Cardiac muscle cell (in vitro differentiated cells and primary cell): ENCODE measurements around the gene UBE2U. TPM values are rescaled to one million over a fixed set of nuclear protein-coding genes. Genes with fewer than 3 reads are reported as not detected.

Source experiments
- DNase-seq, 2 donors: peaks; one replicate each; pipeline versions ENCODE4 v3.0.0 to v3.0.0-alpha.2; 2010 to 2017; ENCODE audit warnings: low read depth in 1 of 2, low spot score in 1 of 2
- H3K27ac ChIP-seq: fragments of 200-600 bp; sonication (generic); 2 replicates; pipeline ENCODE4 v1.5.1; 2016
- H3K27me3 ChIP-seq: fragments of 200-600 bp; sonication (generic); 2 replicates; pipeline ENCODE4 v1.6.0; 2016; ENCODE audit warnings: control low read depth
- H3K36me3 ChIP-seq: fragments of 200-600 bp; sonication (generic); 2 replicates; pipeline ENCODE4 v1.5.1; 2016; ENCODE audit warnings: control low read depth
- H3K4me1 ChIP-seq: fragments of 200-600 bp; sonication (generic); 2 replicates; pipeline ENCODE4 v1.8.1; 2017; ENCODE audit warnings: low read depth, mild to moderate bottlenecking, mixed run types
- H3K4me3 ChIP-seq: fragments of 200-600 bp; sonication (generic); 2 replicates; pipeline ENCODE4 v1.5.1; 2016; ENCODE audit warnings: mild to moderate bottlenecking
- H3K9me3 ChIP-seq: fragments of 200-600 bp; sonication (generic); 2 replicates; pipeline ENCODE4 v1.5.1; 2017; ENCODE audit warnings: low read depth, mild to moderate bottlenecking, control low read depth
- CTCF ChIP-seq: IDR thresholded peaks from 2 replicates; pipeline ENCODE4 v1.5.1; 2012; ENCODE audit warnings: low read depth, mild to moderate bottlenecking, low read length
- polyA plus RNA-seq: library from polyadenylated mRNA; unstranded; fragments of >200 nt; fragmentation: Nextera tagmentation; extraction: Ambion mirVana; gene quantifications from 2 replicates; pipeline ENCODE4 v1.2.1, GENCODE V29; 2016
- total RNA-seq: library from RNA; depleted of rRNA; stranded (reverse); fragments of >200 nt; gene quantifications from 2 replicates; pipeline ENCODE4 v1.2.3, GENCODE V29; 2016

Gene UBE2U
- total and polyA plus RNA-seq, 2 experiments from 2014 or later, result not detected

GRCh38 chr1:64269558-64269884, 66.1 kb downstream of the UBE2U start:
- H3K9me3 ChIP-seq, result no peaks in the 10 kb centered on the region
- no peak for TF ChIP-seq CTCF
- H3K4me3 ChIP-seq, result no peak overlapping the region
- H3K27ac ChIP-seq, result no peak overlapping the region
- no peak for DNase-seq
- peaks cover 9% of the 10 kb centered on the region for H3K4me1 ChIP-seq
- H3K36me3 ChIP-seq, result no peaks in the 10 kb centered on the region
- H3K27me3 ChIP-seq, result peaks cover 10% of the 10 kb centered on the region

GRCh38 chr1:64280001-64280400, 76.6 kb downstream of the UBE2U start:
- H3K27ac ChIP-seq, result no peak overlapping the region
- TF ChIP-seq CTCF, result no peak
- no peaks in the 10 kb centered on the region for H3K4me1 ChIP-seq
- H3K36me3 ChIP-seq, result no peaks in the 10 kb centered on the region
- no peaks in the 10 kb centered on the region for H3K27me3 ChIP-seq
- DNase-seq, result no peak
- H3K9me3 ChIP-seq, result no peaks in the 10 kb centered on the region
- H3K4me3 ChIP-seq, result no peak overlapping the region

- no peaks in the 10 kb centered on the region for H3K27me3 ChIP-seq
- H3K27ac ChIP-seq, result no peak overlapping the region
- no peak for TF ChIP-seq CTCF
- DNase-seq, result peak in 1 of 2 donors; percentile 12
- no peaks in the 10 kb centered on the region for H3K9me3 ChIP-seq
- H3K4me1 ChIP-seq, result no peaks in the 10 kb centered on the region
- no peaks in the 10 kb centered on the region for H3K36me3 ChIP-seq
- H3K4me3 ChIP-seq, result no peak overlapping the region
Measured at GRCh38 chr1:64282351-64282750, 78.9 kb downstream of the UBE2U start.

- H3K36me3 ChIP-seq, result no peaks in the 10 kb centered on the region
- no peak overlapping the region for H3K4me3 ChIP-seq
- no peaks in the 10 kb centered on the region for H3K4me1 ChIP-seq
- no peak overlapping the region for H3K27ac ChIP-seq
- H3K9me3 ChIP-seq, result no peaks in the 10 kb centered on the region
- H3K27me3 ChIP-seq, result no peaks in the 10 kb centered on the region
- no peak for TF ChIP-seq CTCF
- DNase-seq, result no peak
Measured at GRCh38 chr1:64287071-64287470, 83.6 kb downstream of the UBE2U start.

- H3K4me1 ChIP-seq, result no peaks in the 10 kb centered on the region
- H3K27me3 ChIP-seq, result no peaks in the 10 kb centered on the region
- no peak for TF ChIP-seq CTCF
- no peaks in the 10 kb centered on the region for H3K36me3 ChIP-seq
- DNase-seq, result no peak
- no peaks in the 10 kb centered on the region for H3K9me3 ChIP-seq
- H3K27ac ChIP-seq, result no peak overlapping the region
- H3K4me3 ChIP-seq, result no peak overlapping the region
Measured at GRCh38 chr1:64290420-64290819, 87.0 kb downstream of the UBE2U start.

GRCh38 chr1:64291931-64292330, 88.5 kb downstream of the UBE2U start:
- no peak for DNase-seq
- H3K27ac ChIP-seq, result no peak overlapping the region
- H3K36me3 ChIP-seq, result no peaks in the 10 kb centered on the region
- no peaks in the 10 kb centered on the region for H3K27me3 ChIP-seq
- no peak for TF ChIP-seq CTCF
- H3K4me3 ChIP-seq, result no peak overlapping the region
- H3K9me3 ChIP-seq, result no peaks in the 10 kb centered on the region
- H3K4me1 ChIP-seq, result no peaks in the 10 kb centered on the region
